Thyroid gland (tissue), 4 donors: ENCODE measurements around the gene CDC123. TPM values are rescaled to one million over a fixed set of nuclear protein-coding genes. Genes with fewer than 3 reads are reported as not detected.

Source experiments
- DNase-seq, 2 donors: peaks; one replicate each; pipeline ENCODE4 v3.0.0-alpha.2; 2019
- H3K27ac ChIP-seq, 3 donors: fragments of 200-600 bp; sonication (generic); 1 replicate in 2 of 3; 2 replicates in 1 of 3; pipeline ENCODE4 v1.5.1; 2016 to 2019; ENCODE audit warnings: mild to moderate bottlenecking in 1 of 3, moderate library complexity in 1 of 3
- H3K27me3 ChIP-seq: fragments of 200-600 bp; sonication (generic); one replicate; pipeline ENCODE4 v1.5.1; 2019
- H3K36me3 ChIP-seq, 2 donors: fragments of 200-600 bp; sonication (generic); one replicate each; pipeline ENCODE4 v1.5.1; 2016 to 2019
- H3K4me1 ChIP-seq, 2 donors: fragments of 200-600 bp; sonication (generic); one replicate each; pipeline ENCODE4 v1.5.1; 2017 to 2019
- H3K4me3 ChIP-seq, 3 donors: fragments of 200-600 bp; sonication (generic); replicated peaks in 1 of 3; 1 replicate in 2 of 3; 2 replicates in 1 of 3; pipeline ENCODE4 v1.5.1; 2016; ENCODE audit warnings: mild to moderate bottlenecking in 1 of 3
- H3K9me3 ChIP-seq: fragments of 200-600 bp; sonication (generic); one replicate; pipeline ENCODE4 v1.5.1; 2017
- CTCF ChIP-seq, 6 experiments: fragments of 200-600 bp in 3 of 6; fragments of 450-650 bp in 3 of 6; sonication (generic) in 3 of 6; IDR thresholded peaks; one replicate each; pipeline ENCODE4 v1.5.1; 2016 to 2019; ENCODE audit warnings: antibody characterized with exemption in 6 of 6, mild to moderate bottlenecking in 2 of 6, inconsistent platforms in 1 of 6, moderate library complexity in 1 of 6
- POLR2A ChIP-seq, 2 donors: fragments of 450-650 bp; IDR thresholded peaks; one replicate each; pipeline ENCODE4 v1.6.1; 2017; ENCODE audit warnings: antibody characterized with exemption in 2 of 2, mild to moderate bottlenecking in 2 of 2, moderate library complexity in 1 of 2
- WGBS, 2 donors: methylation state at CpG; one replicate each; pipeline ENCODE4 v1.1.5; 2017; 5-methylcytosine and 5-hydroxymethylcytosine counted together
- intact Hi-C: fragments of 100-400 bp; cut with DNase I; formaldehyde crosslinking; loops from one replicate; pipeline ENCODE4 v1.15.1; 2023
- total RNA-seq, 4 donors: library from RNA; depleted of rRNA; stranded (reverse); fragments of >200 nt; gene quantifications; one replicate each; pipeline ENCODE4 v1.2.3, GENCODE V29; 2016

The CDC123 gene
- total RNA-seq, 4 donors from 2014 or later = 50.7 to 88.2 (median 68.9) TPM

- DNase-seq = peak in 1 of 2 donors; percentile 2
- no peaks in the 10 kb centered on the region for H3K27me3 ChIP-seq
- H3K36me3 ChIP-seq = peaks cover 19 to 42% of the 10 kb centered on the region in 2 donors
- H3K9me3 ChIP-seq = no peaks in the 10 kb centered on the region
- WGBS, 2 donors = 89 to 92% methylated on average over 13 of the region's 13 CpGs
- no peak overlapping the region for H3K4me3 ChIP-seq
- intact Hi-C loops = no loop called here
- no peaks in the 10 kb centered on the region for H3K4me1 ChIP-seq
- H3K27ac ChIP-seq = no peak overlapping the region
- TF ChIP-seq POLR2A (IDR thresholded peaks at IDR 0.05) = no peak
- no peak for TF ChIP-seq CTCF (IDR thresholded peaks at IDR 0.05)
Measured at GRCh38 chr10:12181065-12181775, 14.8 kb upstream of the CDC123 start.

- Histone ChIP-seq H3K27me3 (no peaks in the 10 kb centered on the region), H3K9me3 (no peaks in the 10 kb centered on the region), H3K36me3 (peaks cover 15 to 23% of the 10 kb centered on the region in 2 donors), H3K4me1 (no peaks in the 10 kb centered on the region), H3K27ac (no peak overlapping the region), H3K4me3 (no peak overlapping the region)
- TF ChIP-seq CTCF (IDR thresholded peaks at IDR 0.05) (no peak), POLR2A (IDR thresholded peaks at IDR 0.05) (no peak)
- intact Hi-C loops = no loop called here
- 95 to 99% methylated on average over 7 of the region's 7 CpGs for whole genome bisulfite sequencing, 2 donors
- no peak for DNase-seq
Measured at GRCh38 chr10:12184165-12184564, 11.8 kb upstream of the CDC123 start.

- no peak for DNase-seq
- Histone ChIP-seq H3K27ac (no peak overlapping the region), H3K36me3 (peaks cover 11 to 18% of the 10 kb centered on the region in 2 donors), H3K4me3 (no peak overlapping the region), H3K4me1 (no peaks in the 10 kb centered on the region), H3K9me3 (no peaks in the 10 kb centered on the region), H3K27me3 (no peaks in the 10 kb centered on the region)
- intact Hi-C loops = no loop called here
- TF ChIP-seq POLR2A (IDR thresholded peaks at IDR 0.05) (no peak), CTCF (IDR thresholded peaks at IDR 0.05) (no peak)
- 84 to 87% methylated on average over 8 of the region's 8 CpGs for WGBS, 2 donors
Measured at GRCh38 chr10:12186323-12186722, 9.7 kb upstream of the CDC123 start.

- intact Hi-C loops = no loop called here
- Histone ChIP-seq H3K36me3 (peaks cover 11 to 18% of the 10 kb centered on the region in 2 donors), H3K27ac (no peak overlapping the region), H3K4me3 (no peak overlapping the region), H3K9me3 (no peaks in the 10 kb centered on the region), H3K27me3 (no peaks in the 10 kb centered on the region), H3K4me1 (no peaks in the 10 kb centered on the region)
- DNase-seq = no peak
- WGBS, 2 donors = 66 to 69% methylated on average over 5 of the region's 5 CpGs
- TF ChIP-seq CTCF (IDR thresholded peaks at IDR 0.05) = no peak
Measured at GRCh38 chr10:12187321-12187905, 8.6 kb upstream of the CDC123 start.

- Histone ChIP-seq H3K27ac (no peak overlapping the region), H3K9me3 (no peaks in the 10 kb centered on the region), H3K27me3 (no peaks in the 10 kb centered on the region), H3K36me3 (peaks cover 11 to 18% of the 10 kb centered on the region in 2 donors), H3K4me3 (no peak overlapping the region), H3K4me1 (peaks cover 0 to 4% of the 10 kb centered on the region in 2 donors)
- TF ChIP-seq CTCF (IDR thresholded peaks at IDR 0.05) = no peak
- no peak for TF ChIP-seq POLR2A (IDR thresholded peaks at IDR 0.05)
- WGBS, 2 donors = 90 to 92% methylated on average over 6 of the region's 6 CpGs
- intact Hi-C loops = no loop called here
- no peak for DNase-seq
Measured at GRCh38 chr10:12188656-12189055, 7.3 kb upstream of the CDC123 start.
